ENCODE measurements around the gene RAB26. TPM values are rescaled to one million over a fixed set of nuclear protein-coding genes. Genes with fewer than 3 reads are reported as not detected.
A peak's percentile ranks its signal among the peaks of the same experiment; 100 is the strongest.

Gene RAB26
- polyA plus RNA-seq, 1 donor, result 2.1 TPM

GRCh38 chr16:2178321-2179106 is 30.1 kb downstream of the RAB26 start:
- DNase-seq, result no peak

GRCh38 chr16:2179107-2179501 is 30.7 kb downstream of the RAB26 start:
- no peak for DNase-seq

GRCh38 chr16:2179576-2179975 is 31.2 kb downstream of the RAB26 start:
- no peak for DNase-seq

GRCh38 chr16:2180461-2180860 is 32.0 kb downstream of the RAB26 start:
- no peak for DNase-seq

- DNase-seq, result no peak
Measured at GRCh38 chr16:2180962-2181923, 32.8 kb downstream of the RAB26 start.

GRCh38 chr16:2181952-2182351 is 33.5 kb downstream of the RAB26 start:
- no peak for DNase-seq

GRCh38 chr16:2183671-2184070 is 35.2 kb downstream of the RAB26 start:
- DNase-seq, result no peak

GRCh38 chr16:2184346-2184745 is 35.9 kb downstream of the RAB26 start:
- no peak for DNase-seq

GRCh38 chr16:2184962-2185361 is 36.5 kb downstream of the RAB26 start:
- no peak for DNase-seq

GRCh38 chr16:2186064-2186463 is 37.6 kb downstream of the RAB26 start:
- DNase-seq, result no peak

- no peak for DNase-seq
Measured at GRCh38 chr16:2186505-2186904, 38.1 kb downstream of the RAB26 start.

GRCh38 chr16:2187212-2187611 is 38.8 kb downstream of the RAB26 start:
- no peak for DNase-seq

- DNase-seq, result no peak
Measured at GRCh38 chr16:2188395-2188794, 40.0 kb downstream of the RAB26 start.

GRCh38 chr16:2189252-2189893 is 40.9 kb downstream of the RAB26 start:
- DNase-seq, result no peak

- no peak for DNase-seq
Measured at GRCh38 chr16:2190002-2190658, 41.7 kb downstream of the RAB26 start.

- DNase-seq, result no peak
Measured at GRCh38 chr16:2190659-2191445, 42.4 kb downstream of the RAB26 start.

GRCh38 chr16:2191446-2191706 is 43.0 kb downstream of the RAB26 start:
- DNase-seq, result no peak

GRCh38 chr16:2194166-2194834 is 45.9 kb downstream of the RAB26 start:
- DNase-seq, result peak; percentile 27

GRCh38 chr16:2194852-2195321 is 46.5 kb downstream of the RAB26 start:
- DNase-seq, result peak; percentile 56

- no peak for DNase-seq
Measured at GRCh38 chr16:2195322-2196161, 47.1 kb downstream of the RAB26 start.
